HG02623 (cell line): Measurements from ENCODE around the gene SLC25A1.
"Not testable (repeated sequence)": the region's sequence is repeated elsewhere in the genome, so short reads cannot be mapped to it uniquely, and the experiment has no call there.

Experiments
- ATAC-seq: cut with Tn5 transposase; IDR thresholded peaks from one replicate; pipeline ENCODE4 v1.9.1; 2021; ENCODE audit warnings: moderate library complexity; ENCODE audit not compliant: unreplicated experiment

Gene SLC25A1

GRCh38 chr22:19206287-19206686, 27.8 kb upstream of the SLC25A1 start:
- no peak for ATAC-seq

GRCh38 chr22:19204640-19205039, 26.1 kb upstream of the SLC25A1 start:
- no peak for ATAC-seq

- ATAC-seq = no peak
Observed at GRCh38 chr22:19203834-19204233, 25.3 kb upstream of the SLC25A1 start.

GRCh38 chr22:19202799-19203186, 24.3 kb upstream of the SLC25A1 start:
- not testable (repeated sequence) for ATAC-seq

- no peak for ATAC-seq
Observed at GRCh38 chr22:19201869-19202798, 23.6 kb upstream of the SLC25A1 start.

- no peak for ATAC-seq
Observed at GRCh38 chr22:19201130-19201868, 22.8 kb upstream of the SLC25A1 start.

GRCh38 chr22:19199479-19199878, 20.9 kb upstream of the SLC25A1 start:
- no peak for ATAC-seq

GRCh38 chr22:19197997-19198865, 19.7 kb upstream of the SLC25A1 start:
- no peak for ATAC-seq

GRCh38 chr22:19196841-19197612, 18.5 kb upstream of the SLC25A1 start:
- no peak for ATAC-seq

- no peak for ATAC-seq
Observed at GRCh38 chr22:19195796-19196731, 17.5 kb upstream of the SLC25A1 start.

GRCh38 chr22:19194766-19195536, 16.4 kb upstream of the SLC25A1 start:
- no peak for ATAC-seq

- no peak for ATAC-seq
Observed at GRCh38 chr22:19193879-19194278, 15.3 kb upstream of the SLC25A1 start.

GRCh38 chr22:19187716-19188563, 9.4 kb upstream of the SLC25A1 start:
- no peak for ATAC-seq

- ATAC-seq = no peak
Observed at GRCh38 chr22:19184276-19184997, 5.9 kb upstream of the SLC25A1 start.

GRCh38 chr22:19183216-19183615, 4.7 kb upstream of the SLC25A1 start:
- ATAC-seq = no peak

- no peak for ATAC-seq
Observed at GRCh38 chr22:19182472-19183157, 4.1 kb upstream of the SLC25A1 start.
